OCI-LY3 (cell line): ENCODE measurements around the gene LRRC63.

Experiments
- H2AFZ ChIP-seq: fragments of 200-600, 300-600 bp; shearing (Covaris generic); 2 replicates; pipeline ENCODE4 v1.6.0; 2014; ENCODE audit warnings: antibody characterized with exemption, low read depth, low read length
- H3K27ac ChIP-seq: fragments of 200-600, 300-600 bp; sonication (generic); 2 replicates; pipeline ENCODE4 v1.5.1; 2014; ENCODE audit warnings: mild to moderate bottlenecking, low read length, moderate library complexity, mixed read lengths
- H3K27me3 ChIP-seq: fragments of 200-600, 300-600 bp; sonication (generic); 2 replicates; pipeline ENCODE4 v1.6.1; 2014; ENCODE audit warnings: low read depth, low read length, mixed read lengths
- H3K36me3 ChIP-seq: fragments of 200-600, 300-600 bp; sonication (generic); replicated peaks from 2 replicates; pipeline ENCODE3; 2014; ENCODE audit warnings: low read depth, low read length, mixed read lengths
- H3K4me1 ChIP-seq: fragments of 300-600, 200-600 bp; sonication (generic); 2 replicates; pipeline ENCODE4 v1.6.1; 2014; ENCODE audit warnings: low read length, mixed read lengths
- H3K4me2 ChIP-seq: fragments of 200-600, 300-600 bp; sonication (generic); 2 replicates; pipeline ENCODE4 v1.6.1; 2014; ENCODE audit warnings: low read length, mixed read lengths
- H3K4me3 ChIP-seq: fragments of 300-600, 200-600 bp; sonication (generic); 2 replicates; pipeline ENCODE4 v1.5.1; 2014; ENCODE audit warnings: antibody characterized with exemption, mild to moderate bottlenecking, low read length, moderate library complexity
- H3K79me2 ChIP-seq: fragments of 300-600, 200-600 bp; shearing (Covaris generic); 2 replicates; pipeline ENCODE4 v1.6.1; 2014; ENCODE audit warnings: mild to moderate bottlenecking, low read length, mixed read lengths
- H3K9ac ChIP-seq: fragments of 300-600, 200-600 bp; shearing (Covaris generic); 2 replicates; pipeline ENCODE4 v1.6.0; 2014; ENCODE audit warnings: mild to moderate bottlenecking, low read length, moderate library complexity
- H3K9me3 ChIP-seq: fragments of 200-600, 300-600 bp; shearing (Covaris generic); 2 replicates; pipeline ENCODE4 v1.6.1; 2014; ENCODE audit warnings: low read length, mixed read lengths; ENCODE audit not compliant: insufficient read depth
- H4K20me1 ChIP-seq: fragments of 200-600, 300-600 bp; sonication (generic); 2 replicates; pipeline ENCODE4 v1.6.1; 2016; ENCODE audit warnings: low read length, mixed read lengths; ENCODE audit not compliant: insufficient read depth
- CTCF ChIP-seq: fragments of 200-600, 300-600 bp; sonication (generic); IDR thresholded peaks from 2 replicates; pipeline ENCODE4 v1.5.1; 2014; ENCODE audit warnings: antibody characterized with exemption, low read length, low read depth
- EZH2phosphoT487 ChIP-seq: fragments of 200-600 bp; shearing (Covaris generic); IDR thresholded peaks from 2 replicates; pipeline ENCODE4 v1.6.1; 2018; ENCODE audit warnings: antibody characterized with exemption, mixed run types, low read depth

The LRRC63 gene

DNA sequence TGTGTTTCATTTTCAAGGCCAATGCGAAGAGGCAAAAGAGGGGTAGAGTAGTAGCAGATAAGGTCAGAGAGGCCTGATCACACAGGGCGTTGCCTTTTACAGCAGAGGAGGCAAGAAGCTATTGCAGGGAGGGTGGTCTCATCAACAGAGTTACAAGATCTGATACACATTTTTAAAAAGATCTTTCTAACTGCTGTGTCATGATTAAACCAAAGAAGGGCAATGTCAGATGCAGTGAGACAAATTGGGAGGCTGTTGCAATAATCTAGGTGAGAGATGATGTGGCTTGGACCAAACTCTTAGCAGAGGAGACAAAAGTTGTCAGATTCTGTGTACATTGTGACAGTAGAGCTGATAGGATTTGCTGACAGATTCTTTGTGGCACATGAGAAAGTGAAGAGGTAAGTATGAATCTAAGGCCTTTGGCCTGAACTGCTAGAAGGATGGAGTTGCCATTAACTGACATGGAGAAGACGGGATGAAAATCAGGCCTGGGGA is 13.0 kb upstream of the LRRC63 start:
- Histone ChIP-seq H3K9ac (peak overlapping the region; percentile 72; the same call in 1 of the 2 replicates), H3K27ac (peak overlapping the region; percentile 96), H3K27me3 (no peaks in the 10 kb centered on the region), H3K36me3 (no peaks in the 10 kb centered on the region), H3K4me2 (peak overlapping the region; percentile 76; the same call in 1 of the 2 replicates), H3K4me1 (peaks cover 74% of the 10 kb centered on the region), H4K20me1 (no peaks in the 10 kb centered on the region), H3K79me2 (peaks cover 31% of the 10 kb centered on the region), H2AFZ (no peak overlapping the region), H3K9me3 (no peaks in the 10 kb centered on the region), H3K4me3 (no peak overlapping the region)
- TF ChIP-seq EZH2phosphoT487: no peak
- TF ChIP-seq CTCF: no peak

GRCh38 chr13:46202188-46202795 is 9.4 kb upstream of the LRRC63 start:
- peak overlapping the region; percentile 42 for H3K27ac ChIP-seq
- TF ChIP-seq EZH2phosphoT487 (no peak), CTCF (no peak)

GRCh38 chr13:46202966-46203365 is 8.8 kb upstream of the LRRC63 start:
- no peaks in the 10 kb centered on the region for H3K9me3 ChIP-seq
- no peaks in the 10 kb centered on the region for H3K27me3 ChIP-seq
- H3K79me2 ChIP-seq: peaks cover 18% of the 10 kb centered on the region
- no peak overlapping the region for H3K27ac ChIP-seq
- no peak overlapping the region for H3K4me3 ChIP-seq
- H3K9ac ChIP-seq: no peak overlapping the region
- no peak overlapping the region for H2AFZ ChIP-seq
- peaks cover 47% of the 10 kb centered on the region for H3K4me1 ChIP-seq
- no peak overlapping the region for H3K4me2 ChIP-seq
- TF ChIP-seq EZH2phosphoT487: no peak
- no peak for TF ChIP-seq CTCF
- H4K20me1 ChIP-seq: no peaks in the 10 kb centered on the region
- no peaks in the 10 kb centered on the region for H3K36me3 ChIP-seq

More at GRCh38 chr13:46202188-46202795, 9.4 kb upstream of the LRRC63 start:
- Histone ChIP-seq H3K4me2 (peak overlapping the region; percentile 39), H3K9me3 (no peaks in the 10 kb centered on the region), H3K4me1 (peaks cover 53% of the 10 kb centered on the region), H3K4me3 (no peak overlapping the region), H4K20me1 (no peaks in the 10 kb centered on the region), H3K9ac (peak overlapping the region; percentile 0; the same call in 1 of the 2 replicates), H3K79me2 (peaks cover 24% of the 10 kb centered on the region), H3K27me3 (no peaks in the 10 kb centered on the region), H2AFZ (peak overlapping the region; percentile 48), H3K36me3 (no peaks in the 10 kb centered on the region)

DNA sequence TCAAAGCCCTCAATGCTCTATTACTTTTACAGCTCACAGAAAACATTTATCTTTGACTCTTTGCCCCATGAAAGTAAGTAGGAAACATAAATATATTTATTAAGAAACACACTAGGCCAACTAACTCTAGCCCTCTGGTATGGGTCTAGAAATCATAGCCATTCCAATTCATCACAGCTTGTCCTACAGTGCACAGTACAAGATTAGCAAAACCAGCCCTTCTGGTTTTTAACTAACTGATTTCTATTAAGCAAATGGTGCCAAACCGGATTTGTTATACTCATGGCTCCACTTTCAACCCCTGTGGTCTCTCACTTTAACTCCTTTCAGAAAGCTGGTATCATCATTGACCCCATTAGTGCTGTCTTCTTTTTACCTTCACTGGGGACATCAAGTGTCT is 5.6 kb upstream of the LRRC63 start:
- Histone ChIP-seq H3K4me2 (no peak overlapping the region), H3K79me2 (peaks cover 12% of the 10 kb centered on the region), H4K20me1 (no peaks in the 10 kb centered on the region), H3K4me1 (peaks cover 23% of the 10 kb centered on the region), H3K4me3 (no peak overlapping the region), H3K27ac (no peak overlapping the region), H3K27me3 (no peaks in the 10 kb centered on the region), H3K9me3 (no peaks in the 10 kb centered on the region), H3K9ac (no peak overlapping the region), H3K36me3 (no peaks in the 10 kb centered on the region), H2AFZ (no peak overlapping the region)
- no peak for TF ChIP-seq CTCF
- no peak for TF ChIP-seq EZH2phosphoT487
